ENCODE results near the gene C2orf68. TPM values are rescaled to one million over a fixed set of nuclear protein-coding genes. Genes with fewer than 3 reads are reported as not detected.
"Not testable (repeated sequence)": the region's sequence is repeated elsewhere in the genome, so short reads cannot be mapped to it uniquely, and the experiment has no call there.

The C2orf68 gene
- total RNA-seq, 1 donor: 22.2 TPM

- no peak for DNase-seq (ENCODE audit: low read depth)
- H3K4me3 ChIP-seq (ENCODE audit: low read depth, low read length): no peak overlapping the region
- TF ChIP-seq CTCF (IDR thresholded peaks at IDR 0.05; ENCODE audit: insufficient read depth, low read length): no peak
Observed at GRCh38 chr2:85613717-85614515, 2.0 kb upstream of the C2orf68 start.

- DNase-seq (ENCODE audit: low read depth): no peak
- H3K4me3 ChIP-seq (ENCODE audit: low read depth, low read length): peak overlapping the region; percentile 82
- no peak for TF ChIP-seq CTCF (IDR thresholded peaks at IDR 0.05; ENCODE audit: insufficient read depth, low read length)
Observed at GRCh38 chr2:85611217-85611704, 605 bp downstream of the C2orf68 start.

GRCh38 chr2:85607268-85608215 lies 4.3 kb downstream of the C2orf68 start:
- H3K4me3 ChIP-seq (ENCODE audit: low read depth, low read length): no peak overlapping the region
- no peak for TF ChIP-seq CTCF (IDR thresholded peaks at IDR 0.05; ENCODE audit: insufficient read depth, low read length)
- DNase-seq (ENCODE audit: low read depth): no peak

- H3K4me3 ChIP-seq (ENCODE audit: low read depth, low read length): peak overlapping the region; percentile 14
- no peak for TF ChIP-seq CTCF (IDR thresholded peaks at IDR 0.05; ENCODE audit: insufficient read depth, low read length)
- no peak for DNase-seq (ENCODE audit: low read depth)
Observed at GRCh38 chr2:85606116-85606455, 5.8 kb downstream of the C2orf68 start.

- no peak for TF ChIP-seq CTCF (IDR thresholded peaks at IDR 0.05; ENCODE audit: insufficient read depth, low read length)
- DNase-seq (ENCODE audit: low read depth): peak; percentile 95
- no peak overlapping the region for H3K4me3 ChIP-seq (ENCODE audit: low read depth, low read length)
Observed at GRCh38 chr2:85605406-85606115, 6.3 kb downstream of the C2orf68 start.

- DNase-seq (ENCODE audit: low read depth): peak; percentile 40
- H3K4me3 ChIP-seq (ENCODE audit: low read depth, low read length): peak overlapping the region; percentile 4
- no peak for TF ChIP-seq CTCF (IDR thresholded peaks at IDR 0.05; ENCODE audit: insufficient read depth, low read length)
Observed at GRCh38 chr2:85604568-85605339, 7.1 kb downstream of the C2orf68 start.

- H3K4me3 ChIP-seq (ENCODE audit: low read depth, low read length): peak overlapping the region; percentile 44
- DNase-seq (ENCODE audit: low read depth): not testable (repeated sequence)
Observed at GRCh38 chr2:85604133-85604444, 7.8 kb downstream of the C2orf68 start.

All from fibroblast of the aortic adventitia (primary cell).